GM10266 (cell line): ENCODE data around the gene CCDC57.

ENCODE experiments used
- DNase-seq: peaks from one replicate; pipeline ENCODE4 v3.0.0; 2012; ENCODE audit errors: extremely low spot score
- TF ChIP-seq, protein P1 (sequence below): IDR thresholded peaks from 2 replicates; pipeline ENCODE4 v1.5.1; 2012; ENCODE audit warnings: mild to moderate bottlenecking, low read depth; ENCODE audit not compliant: control insufficient read depth, insufficient read depth; ENCODE audit errors: missing control alignments

The CCDC57 gene

DNA sequence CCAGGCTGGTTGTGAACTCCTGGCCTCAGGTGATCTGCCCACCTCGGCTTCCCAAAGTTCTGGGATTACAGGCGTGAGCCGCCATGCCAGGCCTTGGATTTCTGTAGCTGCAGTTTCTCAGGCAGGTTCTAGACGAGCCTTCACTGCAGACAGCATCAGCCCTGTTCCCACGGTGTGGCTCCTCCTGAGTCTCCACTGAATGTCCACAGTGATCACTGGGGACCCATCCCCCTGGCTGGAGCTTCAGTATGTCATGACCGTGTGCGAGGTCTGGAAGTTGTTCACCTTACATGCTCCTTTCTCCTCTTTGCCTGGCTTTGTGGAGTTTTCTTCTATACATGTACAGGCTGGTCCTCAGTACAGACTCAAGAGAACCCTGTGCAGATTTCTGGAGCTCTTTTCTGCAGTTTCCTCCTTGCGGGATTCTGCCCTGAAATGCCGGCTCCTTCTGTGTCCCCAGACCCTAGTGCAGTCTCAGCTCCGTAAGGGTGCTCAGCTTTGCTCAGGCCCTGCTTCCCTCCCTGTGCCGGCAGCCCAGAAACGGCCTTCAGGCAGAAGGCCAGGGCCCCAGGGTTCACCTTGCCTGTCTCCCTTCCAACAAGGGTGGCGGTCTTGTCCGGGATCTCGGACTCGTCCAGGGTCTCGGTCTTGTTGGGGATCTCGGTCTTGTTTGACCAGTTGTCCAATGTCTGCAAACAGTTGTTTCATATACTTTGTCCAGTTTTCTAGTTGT, 100.3 kb downstream of the CCDC57 start:
- DNase-seq = no peak
- TF ChIP-seq, protein P1, sequence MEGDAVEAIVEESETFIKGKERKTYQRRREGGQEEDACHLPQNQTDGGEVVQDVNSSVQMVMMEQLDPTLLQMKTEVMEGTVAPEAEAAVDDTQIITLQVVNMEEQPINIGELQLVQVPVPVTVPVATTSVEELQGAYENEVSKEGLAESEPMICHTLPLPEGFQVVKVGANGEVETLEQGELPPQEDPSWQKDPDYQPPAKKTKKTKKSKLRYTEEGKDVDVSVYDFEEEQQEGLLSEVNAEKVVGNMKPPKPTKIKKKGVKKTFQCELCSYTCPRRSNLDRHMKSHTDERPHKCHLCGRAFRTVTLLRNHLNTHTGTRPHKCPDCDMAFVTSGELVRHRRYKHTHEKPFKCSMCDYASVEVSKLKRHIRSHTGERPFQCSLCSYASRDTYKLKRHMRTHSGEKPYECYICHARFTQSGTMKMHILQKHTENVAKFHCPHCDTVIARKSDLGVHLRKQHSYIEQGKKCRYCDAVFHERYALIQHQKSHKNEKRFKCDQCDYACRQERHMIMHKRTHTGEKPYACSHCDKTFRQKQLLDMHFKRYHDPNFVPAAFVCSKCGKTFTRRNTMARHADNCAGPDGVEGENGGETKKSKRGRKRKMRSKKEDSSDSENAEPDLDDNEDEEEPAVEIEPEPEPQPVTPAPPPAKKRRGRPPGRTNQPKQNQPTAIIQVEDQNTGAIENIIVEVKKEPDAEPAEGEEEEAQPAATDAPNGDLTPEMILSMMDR = no peak

DNA sequence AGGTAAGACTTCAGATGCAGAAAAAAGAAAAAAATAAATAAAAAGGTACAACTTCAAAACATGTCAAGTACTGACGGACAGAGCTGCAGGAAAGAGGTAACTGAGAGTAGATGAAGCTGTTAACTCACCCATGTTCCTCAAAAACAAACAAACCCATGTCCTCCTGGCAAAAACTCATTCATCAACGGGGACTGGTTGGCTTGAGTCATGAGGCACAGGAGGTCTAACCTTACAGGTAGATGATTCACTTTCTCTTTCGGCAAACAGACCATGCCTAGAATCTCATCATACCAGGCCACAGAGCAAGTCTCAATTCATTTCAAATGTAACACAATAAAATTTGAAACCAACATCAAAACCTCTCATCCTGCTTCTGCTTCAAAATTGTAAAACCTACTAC, 102.3 kb downstream of the CCDC57 start:
- TF ChIP-seq, protein P1 = no peak
- no peak for DNase-seq

DNA sequence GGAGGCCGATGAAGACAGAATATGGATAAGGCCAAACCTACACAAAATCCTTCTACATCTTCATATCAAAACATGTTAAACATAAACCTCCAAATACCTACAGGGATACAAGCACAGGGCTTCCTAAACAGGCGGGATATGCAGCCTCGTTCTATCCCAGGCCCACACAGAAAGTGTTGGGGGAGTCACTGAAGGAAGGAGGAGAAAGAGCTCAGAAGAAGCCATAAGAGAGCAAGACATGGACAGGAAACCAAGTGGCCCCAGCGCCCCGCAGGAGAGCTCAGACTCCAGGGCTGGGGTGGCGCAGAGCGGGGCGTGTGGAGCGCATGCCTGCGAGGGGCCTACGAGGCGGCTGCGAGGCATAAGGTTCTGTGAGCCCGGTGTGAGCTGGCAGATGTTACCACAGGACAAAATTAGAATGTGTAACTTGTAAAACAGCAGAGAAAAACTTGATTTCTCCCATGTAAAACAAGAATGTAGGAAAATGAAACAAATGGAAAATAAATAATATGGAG, 103.6 kb downstream of the CCDC57 start:
- TF ChIP-seq, protein P1 = no peak
- no peak for DNase-seq

DNA sequence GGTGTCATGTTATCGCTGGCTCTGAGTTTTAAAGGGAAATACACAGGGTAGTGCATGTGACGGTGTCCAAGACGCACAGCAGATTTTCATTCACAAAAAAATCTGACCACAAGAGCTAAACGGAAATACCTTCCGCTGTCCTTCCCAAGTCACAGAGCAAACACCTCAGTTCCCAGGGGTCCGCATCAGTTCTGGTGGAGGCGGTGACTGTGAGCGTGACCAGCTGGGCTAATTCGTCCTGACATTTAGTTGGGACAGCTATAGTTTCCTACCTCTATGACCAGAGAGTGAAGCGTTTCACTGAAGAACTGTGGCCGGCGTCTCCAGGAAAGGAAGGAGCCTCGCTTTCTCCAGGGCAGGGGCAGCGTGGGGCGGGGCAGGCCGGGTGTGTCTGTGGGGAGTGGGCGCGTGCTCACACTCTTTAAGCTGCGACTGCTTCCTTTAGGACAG, 104.1 kb downstream of the CCDC57 start:
- TF ChIP-seq, protein P1 = no peak
- no peak for DNase-seq

GRCh38 chr17:82108038-82108437, 104.6 kb downstream of the CCDC57 start:
- no peak for DNase-seq
- TF ChIP-seq, protein P1 = no peak

DNA sequence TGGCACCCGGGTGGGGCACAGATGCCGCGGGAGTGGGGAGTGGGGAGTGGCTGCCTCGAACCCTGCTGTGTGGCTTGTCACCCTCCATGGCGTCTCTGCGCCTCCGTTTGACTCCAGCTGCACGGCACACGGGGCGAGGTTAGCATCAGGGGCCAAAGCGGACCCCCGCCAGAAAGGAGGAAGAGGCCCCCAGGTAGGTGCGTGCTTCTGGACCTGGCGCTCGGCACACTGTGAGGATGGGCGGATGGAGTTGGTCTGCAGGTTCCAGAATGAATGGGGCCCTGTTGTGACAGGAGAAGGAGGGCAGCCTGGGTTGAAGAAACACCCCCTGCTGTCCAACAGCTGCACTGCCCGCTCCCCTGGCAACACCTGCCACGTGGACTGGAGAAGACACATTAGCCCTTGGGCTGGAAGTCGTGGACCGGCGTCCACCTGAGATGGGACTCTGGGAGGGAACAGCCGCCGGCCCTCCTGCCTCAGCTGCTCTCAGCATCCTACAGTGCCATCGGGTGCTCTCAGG, 105.2 kb downstream of the CCDC57 start:
- TF ChIP-seq, protein P1 = peak; percentile 39
- DNase-seq = peak; percentile 51

- DNase-seq = peak; percentile 55
- TF ChIP-seq, protein P1 = no peak
These were observed 105.8 kb downstream of the CCDC57 start for GRCh38 chr17:82106688-82107305.
